GM18870 (cell line): ENCODE data around the gene MUCL3.
"Not testable (repeated sequence)": the region's sequence is repeated elsewhere in the genome, so short reads cannot be mapped to it uniquely, and the experiment has no call there.

Experiments used
- ATAC-seq: cut with Tn5 transposase; IDR thresholded peaks from one replicate; pipeline ENCODE4 v1.9.1; 2021; ENCODE audit warnings: moderate library complexity; ENCODE audit not compliant: unreplicated experiment

The MUCL3 gene

GRCh38 chr6:30940361-30940986 is at the start of gene MUCL3:
Gene MUCL3 (plus strand): TSS chr6:30940973. CDS start chr6:30941000, 27 bp downstream.
- ATAC-seq = no peak

- no peak for ATAC-seq
Measured at GRCh38 chr6:30891450-30891723, 49.4 kb upstream of the MUCL3 start.

- ATAC-seq = no peak
Measured at GRCh38 chr6:30891816-30892538, 48.8 kb upstream of the MUCL3 start.

GRCh38 chr6:30893001-30893591 is 47.7 kb upstream of the MUCL3 start:
- ATAC-seq = no peak

- no peak for ATAC-seq
Measured at GRCh38 chr6:30893666-30894065, 47.1 kb upstream of the MUCL3 start.

GRCh38 chr6:30894381-30894780 is 46.4 kb upstream of the MUCL3 start:
- ATAC-seq = no peak

GRCh38 chr6:30894935-30895334 is 45.8 kb upstream of the MUCL3 start:
- ATAC-seq = no peak

- ATAC-seq = no peak
Measured at GRCh38 chr6:30895343-30895742, 45.4 kb upstream of the MUCL3 start.

- no peak for ATAC-seq
Measured at GRCh38 chr6:30896541-30896940, 44.2 kb upstream of the MUCL3 start.

- ATAC-seq = no peak
Measured at GRCh38 chr6:30897882-30898281, 42.9 kb upstream of the MUCL3 start.

GRCh38 chr6:30898750-30899360 is 41.9 kb upstream of the MUCL3 start:
- no peak for ATAC-seq

GRCh38 chr6:30900863-30901417 is 39.8 kb upstream of the MUCL3 start:
- ATAC-seq = no peak

GRCh38 chr6:30901436-30901835 is 39.3 kb upstream of the MUCL3 start:
- ATAC-seq = no peak

GRCh38 chr6:30902196-30902595 is 38.6 kb upstream of the MUCL3 start:
- ATAC-seq = not testable (repeated sequence)

GRCh38 chr6:30902709-30903108 is 38.1 kb upstream of the MUCL3 start:
- ATAC-seq = no peak

- ATAC-seq = no peak
Measured at GRCh38 chr6:30903236-30903635, 37.5 kb upstream of the MUCL3 start.

- ATAC-seq = not testable (repeated sequence)
Measured at GRCh38 chr6:30907290-30907757, 33.4 kb upstream of the MUCL3 start.

- ATAC-seq = peak; percentile 89
Measured at GRCh38 chr6:30907758-30908591, 32.8 kb upstream of the MUCL3 start, which contains the start of gene GTF2H4. Gene GTF2H4 (plus strand): TSS chr6:30908207.

- no peak for ATAC-seq
Measured at GRCh38 chr6:30908700-30909099, 32.1 kb upstream of the MUCL3 start.

- ATAC-seq = not testable (repeated sequence)
Measured at GRCh38 chr6:30910473-30910872, 30.3 kb upstream of the MUCL3 start.
